HFF-Myc (cell line): ENCODE measurements around the gene EPHB2.

ENCODE experiments used
- DNase-seq: peaks from one replicate; pipeline ENCODE4 v3.0.0-alpha.2; 2011; ENCODE audit warnings: low read depth; ENCODE audit errors: extremely low read depth
- H3K4me3 ChIP-seq: replicated peaks from 2 replicates; pipeline ENCODE4 v1.5.1; 2011; ENCODE audit warnings: low read depth, mild to moderate bottlenecking, control low read depth, low read length
- TF ChIP-seq, protein P1 (sequence below): IDR thresholded peaks from 2 replicates; pipeline ENCODE4 v1.5.1; 2012; ENCODE audit warnings: mild to moderate bottlenecking, low read depth, low read length, control low read depth; ENCODE audit errors: missing control alignments

The EPHB2 gene

DNA sequence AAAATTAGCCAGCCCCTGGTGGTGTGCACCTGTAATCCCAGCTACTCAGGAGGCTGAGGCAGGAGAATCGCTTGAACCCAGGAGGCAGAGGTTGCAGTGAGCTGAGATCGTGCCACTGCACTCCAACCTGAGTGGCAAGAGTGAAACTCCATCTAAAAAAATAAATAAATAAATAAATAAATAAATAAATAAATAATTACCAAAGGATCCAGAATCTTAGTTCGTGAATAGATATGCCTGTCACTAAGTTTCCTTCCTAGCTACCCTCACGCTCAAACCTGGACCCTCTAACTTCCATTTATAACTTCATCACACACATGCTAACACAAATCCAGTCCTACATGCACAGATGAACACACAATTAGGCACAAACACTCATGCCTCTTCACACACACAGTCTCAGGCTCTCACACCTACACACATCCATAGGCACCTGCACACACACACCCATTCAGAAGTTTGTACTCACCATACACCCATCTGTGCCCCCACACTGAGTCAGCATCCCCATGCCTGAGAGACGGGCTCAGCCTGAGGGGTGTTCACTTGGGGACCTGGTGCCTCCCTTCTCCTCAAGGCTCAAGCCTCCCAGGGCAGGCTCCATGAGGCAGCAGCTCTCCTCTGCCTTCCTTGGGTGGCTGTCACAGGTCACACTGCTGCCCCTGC is 200.5 kb downstream of the EPHB2 start:
- no peak for DNase-seq
- TF ChIP-seq, protein P1, sequence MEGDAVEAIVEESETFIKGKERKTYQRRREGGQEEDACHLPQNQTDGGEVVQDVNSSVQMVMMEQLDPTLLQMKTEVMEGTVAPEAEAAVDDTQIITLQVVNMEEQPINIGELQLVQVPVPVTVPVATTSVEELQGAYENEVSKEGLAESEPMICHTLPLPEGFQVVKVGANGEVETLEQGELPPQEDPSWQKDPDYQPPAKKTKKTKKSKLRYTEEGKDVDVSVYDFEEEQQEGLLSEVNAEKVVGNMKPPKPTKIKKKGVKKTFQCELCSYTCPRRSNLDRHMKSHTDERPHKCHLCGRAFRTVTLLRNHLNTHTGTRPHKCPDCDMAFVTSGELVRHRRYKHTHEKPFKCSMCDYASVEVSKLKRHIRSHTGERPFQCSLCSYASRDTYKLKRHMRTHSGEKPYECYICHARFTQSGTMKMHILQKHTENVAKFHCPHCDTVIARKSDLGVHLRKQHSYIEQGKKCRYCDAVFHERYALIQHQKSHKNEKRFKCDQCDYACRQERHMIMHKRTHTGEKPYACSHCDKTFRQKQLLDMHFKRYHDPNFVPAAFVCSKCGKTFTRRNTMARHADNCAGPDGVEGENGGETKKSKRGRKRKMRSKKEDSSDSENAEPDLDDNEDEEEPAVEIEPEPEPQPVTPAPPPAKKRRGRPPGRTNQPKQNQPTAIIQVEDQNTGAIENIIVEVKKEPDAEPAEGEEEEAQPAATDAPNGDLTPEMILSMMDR, result no peak
- no peak overlapping the region for H3K4me3 ChIP-seq

DNA sequence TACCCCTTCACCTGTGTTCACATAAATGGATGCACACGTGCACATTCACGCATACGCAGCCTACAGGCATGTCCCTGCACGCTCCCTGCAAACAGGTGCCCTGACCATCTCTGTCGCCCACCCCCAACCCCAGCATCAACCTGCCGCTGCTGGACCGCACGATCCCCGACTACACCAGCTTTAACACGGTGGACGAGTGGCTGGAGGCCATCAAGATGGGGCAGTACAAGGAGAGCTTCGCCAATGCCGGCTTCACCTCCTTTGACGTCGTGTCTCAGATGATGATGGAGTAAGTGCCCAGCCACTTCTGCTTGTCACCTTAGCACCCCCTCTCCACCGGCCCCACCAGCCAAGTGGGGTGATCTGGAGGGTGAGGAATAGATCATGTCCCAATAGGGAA is 201.7 kb downstream of the EPHB2 start:
- TF ChIP-seq, protein P1, result no peak
- no peak overlapping the region for H3K4me3 ChIP-seq
- no peak for DNase-seq

DNA sequence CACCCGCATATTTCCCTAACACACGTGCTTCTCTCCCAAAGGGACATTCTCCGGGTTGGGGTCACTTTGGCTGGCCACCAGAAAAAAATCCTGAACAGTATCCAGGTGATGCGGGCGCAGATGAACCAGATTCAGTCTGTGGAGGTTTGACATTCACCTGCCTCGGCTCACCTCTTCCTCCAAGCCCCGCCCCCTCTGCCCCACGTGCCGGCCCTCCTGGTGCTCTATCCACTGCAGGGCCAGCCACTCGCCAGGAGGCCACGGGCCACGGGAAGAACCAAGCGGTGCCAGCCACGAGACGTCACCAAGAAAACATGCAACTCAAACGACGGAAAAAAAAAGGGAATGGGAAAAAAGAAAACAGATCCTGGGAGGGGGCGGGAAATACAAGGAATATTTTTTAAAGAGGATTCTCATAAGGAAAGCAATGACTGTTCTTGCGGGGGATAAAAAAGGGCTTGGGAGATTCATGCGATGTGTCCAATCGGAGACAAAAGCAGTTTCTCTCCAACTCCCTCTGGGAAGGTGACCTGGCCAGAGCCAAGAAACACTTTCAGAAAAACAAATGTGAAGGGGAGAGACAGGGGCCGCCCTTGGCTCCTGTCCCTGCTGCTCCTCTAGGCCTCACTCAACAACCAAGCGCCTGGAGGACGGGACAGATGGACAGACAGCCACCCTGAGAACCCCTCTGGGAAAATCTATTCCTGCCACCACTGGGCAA is 202.9 kb downstream of the EPHB2 start:
- TF ChIP-seq, protein P1, result no peak
- no peak for DNase-seq
- no peak overlapping the region for H3K4me3 ChIP-seq

DNA sequence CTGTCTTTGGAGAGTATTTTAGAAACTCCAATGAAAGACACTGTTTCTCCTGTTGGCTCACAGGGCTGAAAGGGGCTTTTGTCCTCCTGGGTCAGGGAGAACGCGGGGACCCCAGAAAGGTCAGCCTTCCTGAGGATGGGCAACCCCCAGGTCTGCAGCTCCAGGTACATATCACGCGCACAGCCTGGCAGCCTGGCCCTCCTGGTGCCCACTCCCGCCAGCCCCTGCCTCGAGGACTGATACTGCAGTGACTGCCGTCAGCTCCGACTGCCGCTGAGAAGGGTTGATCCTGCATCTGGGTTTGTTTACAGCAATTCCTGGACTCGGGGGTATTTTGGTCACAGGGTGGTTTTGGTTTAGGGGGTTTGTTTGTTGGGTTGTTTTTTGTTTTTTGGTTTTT is 203.5 kb downstream of the EPHB2 start:
- TF ChIP-seq, protein P1, result no peak
- no peak for DNase-seq
- no peak overlapping the region for H3K4me3 ChIP-seq

DNA sequence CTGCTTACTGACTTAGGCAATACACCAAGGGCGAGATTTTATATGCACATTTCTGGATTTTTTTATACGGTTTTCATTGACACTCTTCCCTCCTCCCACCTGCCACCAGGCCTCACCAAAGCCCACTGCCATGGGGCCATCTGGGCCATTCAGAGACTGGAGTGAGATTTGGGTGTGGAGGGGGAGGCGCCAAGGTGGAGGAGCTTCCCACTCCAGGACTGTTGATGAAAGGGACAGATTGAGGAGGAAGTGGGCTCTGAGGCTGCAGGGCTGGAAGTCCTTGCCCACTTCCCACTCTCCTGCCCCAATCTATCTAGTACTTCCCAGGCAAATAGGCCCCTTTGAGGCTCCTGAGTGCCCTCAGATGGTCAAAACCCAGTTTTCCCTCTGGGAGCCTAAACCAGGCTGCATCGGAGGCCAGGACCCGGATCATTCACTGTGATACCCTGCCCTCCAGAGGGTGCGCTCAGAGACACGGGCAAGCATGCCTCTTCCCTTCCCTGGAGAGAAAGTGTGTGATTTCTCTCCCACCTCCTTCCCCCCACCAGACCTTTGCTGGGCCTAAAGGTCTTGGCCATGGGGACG is 204.1 kb downstream of the EPHB2 start:
- DNase-seq, result no peak
- H3K4me3 ChIP-seq, result no peak overlapping the region
- TF ChIP-seq, protein P1, result no peak

DNA sequence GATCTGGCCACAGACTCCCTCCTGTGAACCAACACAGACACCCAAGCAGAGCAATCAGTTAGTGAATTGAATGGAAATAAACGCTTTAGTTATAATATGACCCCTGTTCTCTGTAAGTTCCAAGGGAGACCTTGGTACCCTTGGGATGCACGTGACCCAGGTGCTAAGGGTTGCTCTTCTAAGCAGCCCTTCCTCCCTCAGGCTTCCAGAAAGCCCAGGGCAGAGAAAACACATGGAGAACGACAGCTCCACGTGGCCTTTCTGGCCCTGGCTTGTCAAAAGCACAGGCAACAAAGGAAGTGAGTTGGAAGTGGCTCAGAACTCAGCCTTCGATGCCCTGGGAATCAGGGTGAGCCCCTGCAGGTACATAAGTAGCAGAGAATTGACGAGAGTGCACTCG is 204.6 kb downstream of the EPHB2 start:
- DNase-seq, result no peak
- TF ChIP-seq, protein P1, result no peak
- no peak overlapping the region for H3K4me3 ChIP-seq
